MM.1S (cell line): ENCODE results near the gene CACNA1D.

ENCODE experiments used
- DNase-seq: peaks from one replicate; pipeline ENCODE4 v3.0.0-alpha.2; 2015
- H2AFZ ChIP-seq: fragments of 300-600 bp; sonication (generic); 2 replicates; pipeline ENCODE4 v1.6.0; 2016; ENCODE audit warnings: antibody characterized with exemption, low read length
- H3F3A ChIP-seq: fragments of 300-600 bp; sonication (generic); 2 replicates; pipeline ENCODE4 v1.6.1; 2016; ENCODE audit warnings: mild to moderate bottlenecking, antibody characterized with exemption, low read length, moderate library complexity, mixed read lengths; ENCODE audit not compliant: insufficient read depth
- H3K27ac ChIP-seq: fragments of 300-600 bp; sonication (generic); 2 replicates; pipeline ENCODE4 v1.5.1; 2016; ENCODE audit warnings: mild to moderate bottlenecking, low read length
- H3K27me3 ChIP-seq: fragments of 300-600 bp; sonication (generic); replicated peaks from 2 replicates; pipeline ENCODE4 v1.6.0; 2016; ENCODE audit warnings: low read length; ENCODE audit not compliant: insufficient read depth
- H3K36me3 ChIP-seq: fragments of 300-600 bp; sonication (generic); replicated peaks from 2 replicates; pipeline ENCODE4 v1.6.1; 2016; ENCODE audit warnings: mild to moderate bottlenecking, low read length, mixed read lengths; ENCODE audit not compliant: insufficient read depth
- H3K4me1 ChIP-seq: fragments of 300-600 bp; sonication (generic); 2 replicates; pipeline ENCODE4 v1.6.1; 2016; ENCODE audit warnings: low read length, mixed read lengths
- H3K4me2 ChIP-seq: fragments of 300-600 bp; sonication (generic); 2 replicates; pipeline ENCODE4 v1.6.0; 2016; ENCODE audit warnings: low read depth, low read length
- H3K4me3 ChIP-seq: fragments of 300-600 bp; sonication (generic); 2 replicates; pipeline ENCODE4 v1.5.1; 2016; ENCODE audit warnings: low read length, mixed read lengths
- H3K79me2 ChIP-seq: fragments of 300-600 bp; sonication (generic); 2 replicates; pipeline ENCODE4 v1.6.1; 2016; ENCODE audit warnings: mixed run types, low read length, mixed read lengths
- H3K9ac ChIP-seq: fragments of 300-600 bp; sonication (generic); 2 replicates; pipeline ENCODE4 v1.6.1; 2016; ENCODE audit warnings: low read length, mixed read lengths
- H3K9me2 ChIP-seq: fragments of 300-600 bp; sonication (generic); replicated peaks from 2 replicates; pipeline ENCODE4 v1.6.1; 2016; ENCODE audit warnings: mild to moderate bottlenecking, low read length, mixed read lengths; ENCODE audit not compliant: insufficient read depth
- H3K9me3 ChIP-seq: fragments of 300-600 bp; sonication (generic); replicated peaks from 2 replicates; pipeline ENCODE4 v1.6.1; 2016; ENCODE audit warnings: mild to moderate bottlenecking, low read length, mixed read lengths; ENCODE audit not compliant: insufficient read depth
- H4K20me1 ChIP-seq: fragments of 300-600 bp; sonication (generic); 2 replicates; pipeline ENCODE4 v1.6.1; 2016; ENCODE audit warnings: mild to moderate bottlenecking, low read length, moderate library complexity, mixed read lengths; ENCODE audit not compliant: insufficient read depth
- CTCF ChIP-seq: fragments of 300-600 bp; sonication (generic); IDR thresholded peaks from 2 replicates; pipeline ENCODE4 v1.5.1; 2016; ENCODE audit warnings: antibody characterized with exemption, low read length, mixed read lengths
- EZH2 ChIP-seq: fragments of 300-600 bp; sonication (generic); optimal IDR thresholded peaks from 2 replicates; pipeline ENCODE3; 2017; ENCODE audit warnings: low read depth, mild to moderate bottlenecking, antibody characterized with exemption, low read length, mixed read lengths
- EZH2phosphoT487 ChIP-seq: fragments of 300-600 bp; sonication (generic); IDR thresholded peaks from 2 replicates; pipeline ENCODE4 v1.6.1; 2018; ENCODE audit warnings: antibody characterized with exemption, low read length

Gene CACNA1D

DNA sequence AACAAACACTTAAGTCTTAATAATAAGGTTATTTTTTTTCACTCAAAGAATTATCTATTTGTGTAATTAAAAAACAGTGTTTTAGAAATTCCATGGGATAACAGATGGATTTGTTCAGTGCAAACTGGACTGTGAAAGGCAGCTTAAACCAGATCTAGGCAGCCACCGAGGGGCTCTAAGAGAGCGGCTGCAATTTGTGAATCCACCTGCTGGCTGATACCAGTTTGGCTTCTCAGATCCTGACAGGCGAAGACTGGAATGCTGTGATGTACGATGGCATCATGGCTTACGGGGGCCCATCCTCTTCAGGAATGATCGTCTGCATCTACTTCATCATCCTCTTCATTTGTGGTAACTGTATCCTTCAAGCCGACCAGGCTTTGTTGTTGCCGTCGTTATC, 232.2 kb downstream of the CACNA1D start:
- Histone ChIP-seq H3K27ac (no peak overlapping the region), H3K9ac (no peak overlapping the region), H3K9me2 (no peaks in the 10 kb centered on the region), H2AFZ (no peak overlapping the region), H3K4me3 (no peak overlapping the region), H3K4me1 (no peaks in the 10 kb centered on the region), H4K20me1 (no peaks in the 10 kb centered on the region), H3K79me2 (no peaks in the 10 kb centered on the region), H3K27me3 (no peaks in the 10 kb centered on the region), H3K9me3 (no peaks in the 10 kb centered on the region), H3K4me2 (no peak overlapping the region), H3K36me3 (no peaks in the 10 kb centered on the region), H3F3A (no peaks in the 10 kb centered on the region)
- TF ChIP-seq CTCF, result no peak
- no peak for TF ChIP-seq EZH2
- TF ChIP-seq EZH2phosphoT487, result no peak
- no peak for DNase-seq

- Histone ChIP-seq H3F3A (no peaks in the 10 kb centered on the region), H3K27ac (no peak overlapping the region), H3K79me2 (no peaks in the 10 kb centered on the region), H3K9me3 (no peaks in the 10 kb centered on the region), H3K4me2 (no peak overlapping the region), H3K36me3 (no peaks in the 10 kb centered on the region), H4K20me1 (no peaks in the 10 kb centered on the region), H2AFZ (no peak overlapping the region), H3K4me3 (no peak overlapping the region), H3K27me3 (no peaks in the 10 kb centered on the region), H3K9ac (no peak overlapping the region), H3K4me1 (no peaks in the 10 kb centered on the region), H3K9me2 (no peaks in the 10 kb centered on the region)
- TF ChIP-seq EZH2phosphoT487 (no peak), CTCF (no peak), EZH2 (no peak)
- no peak for DNase-seq
These were observed 234.2 kb downstream of the CACNA1D start for GRCh38 chr3:53728606-53729005.

DNA sequence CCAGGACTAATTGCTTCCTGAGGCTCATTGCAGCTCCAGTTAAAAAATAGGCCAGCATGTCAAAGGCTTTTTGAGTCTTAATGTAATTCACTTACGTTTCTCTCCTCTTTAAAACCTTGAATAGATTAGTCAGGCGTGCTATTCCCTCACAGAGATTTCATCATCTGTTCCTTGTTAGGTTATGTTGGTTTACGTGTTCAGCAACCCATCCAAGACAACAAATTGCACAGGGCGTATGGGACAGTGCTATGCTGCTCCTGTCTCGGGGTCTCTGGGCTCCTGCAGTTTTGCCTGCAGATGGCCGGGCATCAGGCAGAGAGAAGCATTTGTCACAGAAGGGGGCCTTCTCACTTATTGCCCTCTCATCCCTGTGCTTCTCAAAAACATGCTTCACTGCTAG, 234.7 kb downstream of the CACNA1D start:
- no peaks in the 10 kb centered on the region for H3K9me2 ChIP-seq
- H2AFZ ChIP-seq, result no peak overlapping the region
- no peaks in the 10 kb centered on the region for H4K20me1 ChIP-seq
- no peaks in the 10 kb centered on the region for H3F3A ChIP-seq
- H3K4me2 ChIP-seq, result no peak overlapping the region
- no peaks in the 10 kb centered on the region for H3K4me1 ChIP-seq
- H3K27ac ChIP-seq, result no peak overlapping the region
- no peak overlapping the region for H3K9ac ChIP-seq
- TF ChIP-seq EZH2phosphoT487 (no peak), EZH2 (no peak), CTCF (no peak)
- no peaks in the 10 kb centered on the region for H3K79me2 ChIP-seq
- H3K27me3 ChIP-seq, result no peaks in the 10 kb centered on the region
- no peak overlapping the region for H3K4me3 ChIP-seq
- H3K36me3 ChIP-seq, result no peaks in the 10 kb centered on the region
- DNase-seq, result no peak
- H3K9me3 ChIP-seq, result no peaks in the 10 kb centered on the region
